ENCODE data around the gene KARS1. TPM values are rescaled to one million over a fixed set of nuclear protein-coding genes. Genes with fewer than 3 reads are reported as not detected.
"Not testable (repeated sequence)": the region's sequence is repeated elsewhere in the genome, so short reads cannot be mapped to it uniquely, and the experiment has no call there.

The KARS1 gene
- total RNA-seq, 2 experiments from 2014 or later: 185 to 207 TPM

GRCh38 chr16:75593308-75593707 lies 54.2 kb downstream of the KARS1 start:
- H3K27me3 Mint-ChIP-seq: no peaks in the 10 kb centered on the region
- ChIA-PET POLR2A (no interaction called here), CTCF (no interaction called here)
- no peak overlapping the region for H3K4me3 Mint-ChIP-seq
- H3K4me1 Mint-ChIP-seq: peaks cover 16% of the 10 kb centered on the region
- H3K27ac Mint-ChIP-seq: no peak overlapping the region
- no peaks in the 10 kb centered on the region for H3K9me3 Mint-ChIP-seq
- H3K36me3 Mint-ChIP-seq (ENCODE audit: low read depth): peaks cover 19% of the 10 kb centered on the region
- no peak for DNase-seq

- not testable (repeated sequence) for H3K27ac Mint-ChIP-seq; DNase-seq; H3K36me3 Mint-ChIP-seq (ENCODE audit: low read depth); H3K9me3 Mint-ChIP-seq; H3K27me3 Mint-ChIP-seq; H3K4me3 Mint-ChIP-seq
- ChIA-PET POLR2A (interaction anchor here (0.6 kb wide), 1 partner anchor 248 kb away, joined by 3 read pairs; no protein-coding TSS in a partner anchor), CTCF (interaction anchor here (1.4 kb wide), 1 partner anchor 27 kb away, joined by 3 read pairs; no protein-coding TSS in a partner anchor)
- H3K4me1 Mint-ChIP-seq: peaks cover 16% of the 10 kb centered on the region
These were observed 55.5 kb downstream of the KARS1 start for GRCh38 chr16:75591927-75592326.

- Mint-ChIP-seq H3K27ac (no peak overlapping the region), H3K36me3 (ENCODE audit: low read depth) (peaks cover 8% of the 10 kb centered on the region), H3K4me3 (no peak overlapping the region), H3K4me1 (peaks cover 16% of the 10 kb centered on the region), H3K9me3 (no peaks in the 10 kb centered on the region), H3K27me3 (no peaks in the 10 kb centered on the region)
- ChIA-PET POLR2A (interaction anchor here (0.6 kb wide), 1 partner anchor 247 kb away, joined by 3 read pairs; no protein-coding TSS in a partner anchor), CTCF (interaction anchor here (0.6 to 1.4 kb wide), 3 partner anchors 15 to 115 kb away, joined by 3 to 4 read pairs (median 3); no protein-coding TSS in a partner anchor)
- no peak for DNase-seq
These were observed 56.3 kb downstream of the KARS1 start for GRCh38 chr16:75590920-75591843.

GRCh38 chr16:75589306-75589705 lies 58.2 kb downstream of the KARS1 start:
- H3K36me3 Mint-ChIP-seq (ENCODE audit: low read depth): peaks cover 5% of the 10 kb centered on the region
- no peak overlapping the region for H3K4me3 Mint-ChIP-seq
- H3K27me3 Mint-ChIP-seq: no peaks in the 10 kb centered on the region
- ChIA-PET CTCF (interaction anchor here (0.7 to 1.4 kb wide), 2 partner anchors 52 to 72 kb away, joined by 3 read pairs; no protein-coding TSS in a partner anchor), POLR2A (no interaction called here)
- H3K27ac Mint-ChIP-seq: no peak overlapping the region
- DNase-seq: no peak
- peaks cover 9% of the 10 kb centered on the region for H3K4me1 Mint-ChIP-seq
- no peaks in the 10 kb centered on the region for H3K9me3 Mint-ChIP-seq

GRCh38 chr16:75588716-75589115 lies 58.7 kb downstream of the KARS1 start:
- H3K4me1 Mint-ChIP-seq: peaks cover 3% of the 10 kb centered on the region
- ChIA-PET CTCF (interaction anchor here (1.2 to 1.4 kb wide), 2 partner anchors 24 to 53 kb away, joined by 3 to 4 read pairs; no protein-coding TSS in a partner anchor), POLR2A (no interaction called here)
- no peak overlapping the region for H3K27ac Mint-ChIP-seq
- no peak overlapping the region for H3K4me3 Mint-ChIP-seq
- H3K36me3 Mint-ChIP-seq (ENCODE audit: low read depth): peaks cover 3% of the 10 kb centered on the region
- no peaks in the 10 kb centered on the region for H3K9me3 Mint-ChIP-seq
- no peaks in the 10 kb centered on the region for H3K27me3 Mint-ChIP-seq
- DNase-seq: no peak

GRCh38 chr16:75584108-75584507 lies 63.4 kb downstream of the KARS1 start:
- Mint-ChIP-seq H3K4me3 (no peak overlapping the region), H3K27ac (no peak overlapping the region), H3K27me3 (no peaks in the 10 kb centered on the region), H3K9me3 (no peaks in the 10 kb centered on the region), H3K36me3 (ENCODE audit: low read depth) (peaks cover 15% of the 10 kb centered on the region), H3K4me1 (peaks cover 6% of the 10 kb centered on the region)
- CTCF ChIA-PET: no interaction called here
- POLR2A ChIA-PET: no interaction called here
- DNase-seq: no peak

- no peak for DNase-seq
- H3K27ac Mint-ChIP-seq: no peak overlapping the region
- no peak overlapping the region for H3K4me3 Mint-ChIP-seq
- H3K27me3 Mint-ChIP-seq: no peaks in the 10 kb centered on the region
- peaks cover 28% of the 10 kb centered on the region for H3K36me3 Mint-ChIP-seq (ENCODE audit: low read depth)
- no peaks in the 10 kb centered on the region for H3K9me3 Mint-ChIP-seq
- H3K4me1 Mint-ChIP-seq: peaks cover 14% of the 10 kb centered on the region
- ChIA-PET POLR2A (no interaction called here), CTCF (interaction anchor here (1.1 kb wide), 1 partner anchor 97 kb away, joined by 3 read pairs; the partner anchor contains the start of gene CPHXL2)
These were observed 68.1 kb downstream of the KARS1 start for GRCh38 chr16:75579281-75579834.

- Mint-ChIP-seq H3K9me3 (no peaks in the 10 kb centered on the region), H3K27ac (no peak overlapping the region), H3K27me3 (no peaks in the 10 kb centered on the region), H3K4me1 (peaks cover 14% of the 10 kb centered on the region), H3K4me3 (no peak overlapping the region), H3K36me3 (ENCODE audit: low read depth) (peaks cover 30% of the 10 kb centered on the region)
- ChIA-PET CTCF (no interaction called here), POLR2A (no interaction called here)
- DNase-seq: no peak
These were observed 68.7 kb downstream of the KARS1 start for GRCh38 chr16:75578725-75579124.

- no peak overlapping the region for H3K27ac Mint-ChIP-seq
- ChIA-PET CTCF (interaction anchor here (0.6 kb wide), 2 partner anchors 14 to 911 kb away, joined by 3 read pairs; no protein-coding TSS in a partner anchor), POLR2A (interaction anchor here (0.6 kb wide), 1 partner anchor 65 kb away, joined by 3 read pairs; no protein-coding TSS in a partner anchor)
- H3K27me3 Mint-ChIP-seq: no peaks in the 10 kb centered on the region
- H3K4me1 Mint-ChIP-seq: peaks cover 14% of the 10 kb centered on the region
- no peak overlapping the region for H3K4me3 Mint-ChIP-seq
- DNase-seq: no peak
- peaks cover 35% of the 10 kb centered on the region for H3K36me3 Mint-ChIP-seq (ENCODE audit: low read depth)
- no peaks in the 10 kb centered on the region for H3K9me3 Mint-ChIP-seq
These were observed 69.3 kb downstream of the KARS1 start for GRCh38 chr16:75578212-75578611.

Other genes with a start within 250 kb of the KARS1 start
- gene CFDP1, start 214.2 kb downstream of the KARS1 start, total RNA-seq: 10 to 100 TPM; 42.4 to 43.7 TPM
- gene TMEM170A, start 183.0 kb downstream of the KARS1 start, total RNA-seq: 10 to 100 TPM; 35.1 to 36.3 TPM
- gene CHST6, start 152.2 kb downstream of the KARS1 start, total RNA-seq: not detected
- gene CHST5, start 111.6 kb downstream of the KARS1 start, total RNA-seq: under 1 TPM in 1 of 2 experiments, not detected in 1; 0.06 TPM
- 1 to 10 TPM; 1.9 to 2.2 TPM for gene TMEM231, start 91.4 kb downstream of the KARS1 start, total RNA-seq
- 10 to 100 TPM; 60.7 to 66.2 TPM for gene GABARAPL2, start 81.3 kb downstream of the KARS1 start, total RNA-seq
- gene ADAT1, start 24.4 kb downstream of the KARS1 start, total RNA-seq: 10 to 100 TPM; 60.3 to 66.1 TPM
- 10 to 100 TPM; 69.2 to 70.1 TPM for gene TERF2IP, start 108 bp upstream of the KARS1 start, total RNA-seq
- gene CPHXL2, start 29.3 kb upstream of the KARS1 start, total RNA-seq: not detected
- gene DUXB, start 53.8 kb upstream of the KARS1 start, total RNA-seq: not detected
- gene CPHXL, start 78.8 kb upstream of the KARS1 start, total RNA-seq: not detected